ENCODE data around the gene ELN.

DNA sequence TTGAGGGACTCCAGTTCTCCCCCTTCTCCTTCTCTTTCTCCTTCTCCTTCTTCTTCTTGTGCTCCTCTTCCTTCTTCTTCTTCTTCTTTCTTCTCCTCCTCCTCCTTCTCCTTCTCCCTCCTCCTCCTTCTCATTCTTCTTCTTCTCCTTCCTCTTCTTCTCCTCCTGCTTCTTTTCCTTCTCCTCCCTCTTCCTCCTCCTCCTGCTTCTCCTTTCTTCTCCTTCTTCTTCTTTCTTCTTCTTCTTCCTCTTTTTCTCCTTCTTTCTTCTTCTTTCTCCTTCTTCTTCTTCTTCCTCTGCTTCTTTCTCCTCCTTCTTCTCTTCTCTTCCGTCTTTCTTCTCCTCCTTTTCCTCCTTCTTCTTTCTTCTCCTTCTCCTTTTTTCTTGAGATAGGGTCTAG, 30.0 kb downstream of the ELN start:
- TF ChIP-seq, protein P1, sequence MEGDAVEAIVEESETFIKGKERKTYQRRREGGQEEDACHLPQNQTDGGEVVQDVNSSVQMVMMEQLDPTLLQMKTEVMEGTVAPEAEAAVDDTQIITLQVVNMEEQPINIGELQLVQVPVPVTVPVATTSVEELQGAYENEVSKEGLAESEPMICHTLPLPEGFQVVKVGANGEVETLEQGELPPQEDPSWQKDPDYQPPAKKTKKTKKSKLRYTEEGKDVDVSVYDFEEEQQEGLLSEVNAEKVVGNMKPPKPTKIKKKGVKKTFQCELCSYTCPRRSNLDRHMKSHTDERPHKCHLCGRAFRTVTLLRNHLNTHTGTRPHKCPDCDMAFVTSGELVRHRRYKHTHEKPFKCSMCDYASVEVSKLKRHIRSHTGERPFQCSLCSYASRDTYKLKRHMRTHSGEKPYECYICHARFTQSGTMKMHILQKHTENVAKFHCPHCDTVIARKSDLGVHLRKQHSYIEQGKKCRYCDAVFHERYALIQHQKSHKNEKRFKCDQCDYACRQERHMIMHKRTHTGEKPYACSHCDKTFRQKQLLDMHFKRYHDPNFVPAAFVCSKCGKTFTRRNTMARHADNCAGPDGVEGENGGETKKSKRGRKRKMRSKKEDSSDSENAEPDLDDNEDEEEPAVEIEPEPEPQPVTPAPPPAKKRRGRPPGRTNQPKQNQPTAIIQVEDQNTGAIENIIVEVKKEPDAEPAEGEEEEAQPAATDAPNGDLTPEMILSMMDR (IDR thresholded peaks at IDR 0.05) = no peak
- TF ChIP-seq POLR2A (IDR thresholded peaks at IDR 0.05) = no peak
- no peak for TF ChIP-seq POLR2AphosphoS5 (IDR thresholded peaks at IDR 0.05)
